Mammary epithelial cell (primary cell): ENCODE results near the gene WHAMM.

Experiments
- CTCF ChIP-seq, 2 donors: IDR thresholded peaks in 1 of 2; conservative IDR thresholded peaks in 1 of 2; 2 replicates each; pipeline ENCODE4 v1.5.1; 2011 to 2012; ENCODE audit warnings: inconsistent platforms in 2 of 2, low read length in 2 of 2, mild to moderate bottlenecking in 2 of 2, control low read depth in 1 of 2, low read depth in 1 of 2; ENCODE audit not compliant: insufficient read depth in 1 of 2; ENCODE audit errors: extremely low read depth in 1 of 2
- EZH2 ChIP-seq: IDR thresholded peaks from 2 replicates; pipeline ENCODE4 v1.6.1; 2012; ENCODE audit warnings: low read length, inconsistent platforms, borderline replicate concordance

GRCh38 chr15:82793737-82794136 lies 15.7 kb upstream of the WHAMM start:
- TF ChIP-seq CTCF (conservative IDR thresholded peaks at IDR 0.05 in 1 of 2, IDR thresholded peaks at IDR 0.05 in 1 of 2; ENCODE audit: extremely low read depth in 1 of 2, insufficient read depth in 1 of 2, low read depth in 1 of 2, low read length in 2 of 2) (no peak), EZH2 (no peak)
